Esophagus muscularis mucosa (tissue), 4 donors: ENCODE data around the gene RAB30.

Source experiments
- EP300 ChIP-seq: sonication (generic); formaldehyde crosslinking; IDR thresholded peaks from one replicate; pipeline ENCODE4 v1.6.1; 2017; ENCODE audit warnings: antibody characterized with exemption
- POLR2A ChIP-seq: fragments of 450-650 bp; IDR thresholded peaks from one replicate; pipeline ENCODE4 v1.6.1; 2017; ENCODE audit warnings: antibody characterized with exemption, moderate library complexity, mild to moderate bottlenecking, low read depth
- TF ChIP-seq, protein P1 (sequence below), 3 experiments: fragments of 200-600 bp in 2 of 3; fragments of 450-650 bp in 1 of 3; sonication (generic) in 2 of 3; IDR thresholded peaks; one replicate each; pipeline ENCODE4 v1.5.1; 2017 to 2019; ENCODE audit warnings: antibody characterized with exemption in 3 of 3, mild to moderate bottlenecking in 2 of 3, moderate library complexity in 1 of 3

DNA sequence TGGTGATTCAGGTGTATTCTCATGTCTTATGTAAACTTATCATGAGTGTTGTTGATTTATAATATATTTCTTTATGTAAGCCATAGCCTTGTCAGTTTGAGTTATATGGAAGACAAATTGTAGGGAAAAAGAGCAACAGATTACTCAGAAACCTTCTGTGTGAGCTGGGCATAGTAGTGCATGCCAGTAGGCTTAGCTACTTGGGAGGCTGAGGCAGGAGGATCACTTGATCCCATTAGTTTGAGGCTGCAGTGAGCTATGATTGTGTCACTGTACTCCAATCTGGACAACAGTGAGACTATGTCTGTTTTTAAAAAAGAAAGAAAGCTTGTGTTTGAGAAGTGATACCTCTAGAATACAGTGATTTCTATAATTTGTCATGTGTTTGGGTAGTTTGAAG is 2.2 kb upstream of the RAB30 start:
- TF ChIP-seq, protein P1, sequence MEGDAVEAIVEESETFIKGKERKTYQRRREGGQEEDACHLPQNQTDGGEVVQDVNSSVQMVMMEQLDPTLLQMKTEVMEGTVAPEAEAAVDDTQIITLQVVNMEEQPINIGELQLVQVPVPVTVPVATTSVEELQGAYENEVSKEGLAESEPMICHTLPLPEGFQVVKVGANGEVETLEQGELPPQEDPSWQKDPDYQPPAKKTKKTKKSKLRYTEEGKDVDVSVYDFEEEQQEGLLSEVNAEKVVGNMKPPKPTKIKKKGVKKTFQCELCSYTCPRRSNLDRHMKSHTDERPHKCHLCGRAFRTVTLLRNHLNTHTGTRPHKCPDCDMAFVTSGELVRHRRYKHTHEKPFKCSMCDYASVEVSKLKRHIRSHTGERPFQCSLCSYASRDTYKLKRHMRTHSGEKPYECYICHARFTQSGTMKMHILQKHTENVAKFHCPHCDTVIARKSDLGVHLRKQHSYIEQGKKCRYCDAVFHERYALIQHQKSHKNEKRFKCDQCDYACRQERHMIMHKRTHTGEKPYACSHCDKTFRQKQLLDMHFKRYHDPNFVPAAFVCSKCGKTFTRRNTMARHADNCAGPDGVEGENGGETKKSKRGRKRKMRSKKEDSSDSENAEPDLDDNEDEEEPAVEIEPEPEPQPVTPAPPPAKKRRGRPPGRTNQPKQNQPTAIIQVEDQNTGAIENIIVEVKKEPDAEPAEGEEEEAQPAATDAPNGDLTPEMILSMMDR (IDR thresholded peaks at IDR 0.05), result no peak
- no peak for TF ChIP-seq EP300
- TF ChIP-seq POLR2A, result no peak
